Measurements from ENCODE around the gene UBA3.

- TF ChIP-seq CTCF (IDR thresholded peaks at IDR 0.05): no peak
- no peak for TF ChIP-seq EZH2 (IDR thresholded peaks at IDR 0.05)
These were observed 39.0 kb upstream of the UBA3 start for GRCh38 chr3:69119138-69119537.

All from neural progenitor cell (in vitro differentiated cells).